PC-3 (cell line): ENCODE data around the gene KCNT1. TPM values are rescaled to one million over a fixed set of nuclear protein-coding genes. Genes with fewer than 3 reads are reported as not detected.

Source experiments
- ATAC-seq: fragments of 200-7000 bp; cut with Tn5 transposase; 2 replicates; pipeline ENCODE4 v1.9.1; 2020; ENCODE audit warnings: mild to moderate bottlenecking, moderate library complexity
- BruUV-seq: library from RNA; stranded (reverse); fragments of 400-500 nt; replicated peaks from 2 replicates; lab custom pipeline; 2021; lab: Mats Ljungman, UMichigan
- CTCF ChIA-PET: fragments of 300-600 bp; sonication (Branson Sonifier 250); formaldehyde crosslinking; loops from one replicate; lab custom pipeline; 2022; ENCODE audit warnings: antibody characterized with exemption; lab: Charles Lee
- POLR2A ChIA-PET: fragments of 300-600 bp; sonication (Branson Sonifier 250); formaldehyde crosslinking; loops from one replicate; lab custom pipeline; 2022; ENCODE audit warnings: antibody characterized with exemption; ENCODE audit not compliant: unreplicated experiment; lab: Charles Lee
- DNase-seq: peaks from one replicate; pipeline ENCODE4 v3.0.0-alpha.2; 2015
- H2AFZ ChIP-seq: fragments of 300-600 bp; sonication (generic); 2 replicates; pipeline ENCODE4 v1.6.0; 2016; ENCODE audit warnings: antibody characterized with exemption, low read length
- H3F3A ChIP-seq: fragments of 300-600 bp; sonication (generic); one replicate; pipeline ENCODE4 v1.6.0; 2017; ENCODE audit warnings: antibody characterized with exemption, low read length, control low read depth, mild to moderate bottlenecking; ENCODE audit not compliant: unreplicated experiment
- H3K27ac ChIP-seq: fragments of 300-600 bp; sonication (generic); 2 replicates; pipeline ENCODE4 v1.5.1; 2016; ENCODE audit warnings: mild to moderate bottlenecking, low read length
- H3K27me3 ChIP-seq: fragments of 300-600 bp; sonication (generic); 2 replicates; pipeline ENCODE4 v1.6.1; 2016; ENCODE audit warnings: low read length, mixed read lengths
- H3K36me3 ChIP-seq: fragments of 300-600 bp; sonication (generic); 2 replicates; pipeline ENCODE4 v1.6.1; 2016; ENCODE audit warnings: low read depth, mixed run types, low read length, mixed read lengths
- H3K4me1 ChIP-seq: fragments of 300-600 bp; sonication (generic); 2 replicates; pipeline ENCODE4 v1.5.1; 2016; ENCODE audit warnings: low read length; ENCODE audit not compliant: insufficient read depth
- H3K4me2 ChIP-seq: fragments of 300-600 bp; sonication (generic); 2 replicates; pipeline ENCODE4 v1.6.0; 2016; ENCODE audit warnings: low read length
- H3K4me3 ChIP-seq: fragments of 300-600 bp; sonication (generic); 2 replicates; pipeline ENCODE4 v1.5.1; 2016; ENCODE audit warnings: mild to moderate bottlenecking, low read length, mixed read lengths
- H3K79me2 ChIP-seq: fragments of 300-600 bp; sonication (generic); 2 replicates; pipeline ENCODE4 v1.6.1; 2017; ENCODE audit warnings: low read length, mixed read lengths
- H3K9ac ChIP-seq: fragments of 300-600 bp; sonication (generic); 2 replicates; pipeline ENCODE4 v1.6.0; 2016; ENCODE audit warnings: mild to moderate bottlenecking, low read length
- H3K9me2 ChIP-seq: fragments of 300-600 bp; sonication (generic); replicated peaks from 2 replicates; pipeline ENCODE4 v1.6.1; 2016; ENCODE audit warnings: mixed run types, low read length, mixed read lengths
- H3K9me3 ChIP-seq: fragments of 300-600 bp; sonication (generic); 2 replicates; pipeline ENCODE4 v1.6.1; 2016; ENCODE audit warnings: low read length, mixed read lengths
- H4K20me1 ChIP-seq: fragments of 300-600 bp; sonication (generic); 2 replicates; pipeline ENCODE4 v1.6.1; 2016; ENCODE audit warnings: low read length, mixed read lengths
- EZH2 ChIP-seq: fragments of 300-600 bp; sonication (generic); IDR thresholded peaks from one replicate; pipeline ENCODE4 v1.6.1; 2017; ENCODE audit warnings: antibody characterized with exemption, mild to moderate bottlenecking, low read length; ENCODE audit not compliant: unreplicated experiment
- EZH2phosphoT487 ChIP-seq: fragments of 300-600 bp; sonication (generic); IDR thresholded peaks from 2 replicates; pipeline ENCODE4 v1.6.1; 2018; ENCODE audit warnings: mild to moderate bottlenecking, antibody characterized with exemption, low read length, borderline replicate concordance
- intact Hi-C: fragments of 100-400 bp; cut with micrococcal nuclease; formaldehyde crosslinking; loops from 2 replicates; pipeline ENCODE4 v1.9.0; 2023
- total RNA-seq: library from RNA; depleted of rRNA; stranded (reverse); fragments of >200 nt; gene quantifications from 2 replicates; pipeline ENCODE4 v1.2.3, GENCODE V29; 2014
- TF ChIP-seq, protein P1 (sequence below): fragments of 300-600 bp; sonication (generic); conservative IDR thresholded peaks from 2 replicates; pipeline ENCODE4 v1.5.1; 2017; ENCODE audit warnings: antibody characterized with exemption, low read depth, mild to moderate bottlenecking, low read length

KCNT1 gene
- total RNA-seq, 1 experiment from 2014 or later, result not detected

DNA sequence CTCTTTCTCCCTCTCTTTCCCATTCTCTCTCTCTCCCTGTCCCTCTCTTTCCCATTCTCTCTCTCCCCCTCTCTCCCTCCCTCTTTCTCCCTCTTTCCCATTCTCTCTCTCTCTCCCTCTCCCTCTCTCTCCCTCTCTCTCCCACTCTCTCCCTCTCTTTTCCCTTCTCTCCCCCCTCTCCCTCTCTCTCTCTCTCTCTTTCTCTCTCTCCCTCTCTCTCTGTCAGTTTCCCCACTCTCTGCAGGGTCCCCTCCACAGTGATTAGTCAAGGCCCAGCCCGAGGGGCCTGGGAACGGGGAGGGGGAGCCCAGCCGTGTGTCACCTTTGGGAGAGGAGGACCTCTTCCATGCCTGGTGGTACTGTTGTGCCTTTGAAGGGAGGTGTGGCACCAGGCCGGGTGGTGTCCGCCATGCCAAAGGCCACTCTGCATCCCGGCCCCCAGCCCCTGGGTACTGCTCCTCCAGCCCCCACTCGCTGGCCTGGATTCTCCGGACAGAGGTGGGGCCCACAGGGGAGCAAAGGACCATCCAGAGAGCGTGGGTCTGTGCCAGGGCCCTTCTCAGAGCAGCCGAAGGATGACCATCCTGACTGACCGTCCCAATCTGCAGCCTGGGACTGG, 25.4 kb downstream of the KCNT1 start:
- Histone ChIP-seq H3K9me3 (no peaks in the 10 kb centered on the region), H3K27me3 (no peaks in the 10 kb centered on the region), H3K4me1 (peaks cover 13% of the 10 kb centered on the region), H3F3A (no peaks in the 10 kb centered on the region), H4K20me1 (no peaks in the 10 kb centered on the region), H3K4me2 (no peak overlapping the region), H3K9me2 (no peaks in the 10 kb centered on the region), H3K9ac (no peak overlapping the region), H3K36me3 (no peaks in the 10 kb centered on the region), H2AFZ (no peak overlapping the region), H3K27ac (no peak overlapping the region), H3K79me2 (no peaks in the 10 kb centered on the region), H3K4me3 (no peak overlapping the region)
- TF ChIP-seq EZH2phosphoT487, result no peak
- TF ChIP-seq EZH2, result no peak
- TF ChIP-seq, protein P1, sequence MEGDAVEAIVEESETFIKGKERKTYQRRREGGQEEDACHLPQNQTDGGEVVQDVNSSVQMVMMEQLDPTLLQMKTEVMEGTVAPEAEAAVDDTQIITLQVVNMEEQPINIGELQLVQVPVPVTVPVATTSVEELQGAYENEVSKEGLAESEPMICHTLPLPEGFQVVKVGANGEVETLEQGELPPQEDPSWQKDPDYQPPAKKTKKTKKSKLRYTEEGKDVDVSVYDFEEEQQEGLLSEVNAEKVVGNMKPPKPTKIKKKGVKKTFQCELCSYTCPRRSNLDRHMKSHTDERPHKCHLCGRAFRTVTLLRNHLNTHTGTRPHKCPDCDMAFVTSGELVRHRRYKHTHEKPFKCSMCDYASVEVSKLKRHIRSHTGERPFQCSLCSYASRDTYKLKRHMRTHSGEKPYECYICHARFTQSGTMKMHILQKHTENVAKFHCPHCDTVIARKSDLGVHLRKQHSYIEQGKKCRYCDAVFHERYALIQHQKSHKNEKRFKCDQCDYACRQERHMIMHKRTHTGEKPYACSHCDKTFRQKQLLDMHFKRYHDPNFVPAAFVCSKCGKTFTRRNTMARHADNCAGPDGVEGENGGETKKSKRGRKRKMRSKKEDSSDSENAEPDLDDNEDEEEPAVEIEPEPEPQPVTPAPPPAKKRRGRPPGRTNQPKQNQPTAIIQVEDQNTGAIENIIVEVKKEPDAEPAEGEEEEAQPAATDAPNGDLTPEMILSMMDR, result no peak
- BruUV-seq, result no TSS peak
- intact Hi-C loops, result no loop called here
- CTCF ChIA-PET, result no interaction called here
- no peak for ATAC-seq
- POLR2A ChIA-PET, result no interaction called here
- DNase-seq, result no peak

DNA sequence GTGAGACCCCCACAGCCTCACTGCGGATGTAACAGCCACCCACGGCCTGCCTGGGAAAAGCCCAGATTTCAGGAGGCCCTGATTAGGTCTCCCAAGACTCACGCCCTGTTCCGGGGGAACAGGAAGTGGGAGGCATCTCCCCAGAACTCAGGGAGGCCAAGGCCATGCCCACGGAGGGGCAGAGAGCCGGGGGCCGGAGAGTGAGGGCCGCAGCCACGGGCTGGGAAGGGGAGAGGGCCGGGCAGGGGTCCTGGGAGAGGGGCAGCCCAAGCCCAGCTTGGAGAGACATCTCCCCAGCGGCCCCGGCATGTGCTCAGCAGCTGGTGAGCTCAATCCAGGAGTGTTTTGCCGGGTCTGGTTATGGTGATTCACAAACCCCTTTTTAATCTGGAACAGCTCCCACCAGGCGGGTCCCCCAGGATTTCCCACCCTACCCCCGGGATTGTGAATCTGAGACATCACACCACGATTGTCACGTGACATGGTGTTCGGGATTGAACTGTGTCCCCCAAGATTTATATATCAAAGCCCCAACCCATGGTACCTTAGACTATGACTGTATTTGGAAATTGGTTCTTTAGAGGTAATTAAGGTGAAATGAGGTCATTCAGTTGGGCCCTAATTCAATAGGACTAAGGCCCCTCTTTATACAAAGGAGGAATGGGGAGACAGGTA, 26.6 kb downstream of the KCNT1 start:
- H3K4me2 ChIP-seq, result no peak overlapping the region
- no peaks in the 10 kb centered on the region for H3K79me2 ChIP-seq
- H3K4me3 ChIP-seq, result no peak overlapping the region
- no peaks in the 10 kb centered on the region for H3K27me3 ChIP-seq
- ATAC-seq, result no peak
- no TSS peak for BruUV-seq
- DNase-seq, result no peak
- H2AFZ ChIP-seq, result no peak overlapping the region
- H3F3A ChIP-seq, result no peaks in the 10 kb centered on the region
- no peaks in the 10 kb centered on the region for H3K36me3 ChIP-seq
- ChIA-PET POLR2A (no interaction called here), CTCF (no interaction called here)
- TF ChIP-seq EZH2phosphoT487 (no peak), EZH2 (no peak)
- TF ChIP-seq, protein P1, result no peak
- peaks cover 13% of the 10 kb centered on the region for H3K4me1 ChIP-seq
- no peaks in the 10 kb centered on the region for H4K20me1 ChIP-seq
- H3K9me2 ChIP-seq, result no peaks in the 10 kb centered on the region
- no peak overlapping the region for H3K27ac ChIP-seq
- no peak overlapping the region for H3K9ac ChIP-seq
- no peaks in the 10 kb centered on the region for H3K9me3 ChIP-seq
- intact Hi-C loops, result no loop called here

DNA sequence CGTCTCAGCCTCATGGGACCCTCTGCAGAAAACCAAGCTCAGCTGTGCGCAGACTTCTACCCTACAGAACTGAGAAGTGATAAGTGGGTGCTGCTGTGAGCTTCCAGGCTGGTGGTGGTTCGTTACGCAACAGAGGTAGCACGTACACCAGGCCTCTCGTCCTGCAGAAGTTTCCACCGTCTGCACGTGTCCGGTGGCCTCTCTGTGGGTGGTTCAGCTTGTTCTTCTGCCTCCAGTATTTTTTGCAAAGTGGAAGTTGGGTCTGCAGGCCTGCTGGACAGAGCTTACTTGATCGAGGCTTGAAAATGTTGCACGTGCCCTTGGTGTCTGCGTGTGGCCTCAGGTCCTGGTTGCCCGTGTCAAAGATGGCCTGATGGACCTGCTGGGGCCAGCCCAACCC, 27.5 kb downstream of the KCNT1 start:
- ChIA-PET CTCF (no interaction called here), POLR2A (no interaction called here)
- no peak overlapping the region for H3K9ac ChIP-seq
- DNase-seq, result no peak
- H3K9me3 ChIP-seq, result no peaks in the 10 kb centered on the region
- no peaks in the 10 kb centered on the region for H3K27me3 ChIP-seq
- no peak overlapping the region for H3K4me3 ChIP-seq
- TF ChIP-seq, protein P1, result no peak
- TF ChIP-seq EZH2, result no peak
- no peak for TF ChIP-seq EZH2phosphoT487
- no peaks in the 10 kb centered on the region for H3K79me2 ChIP-seq
- H2AFZ ChIP-seq, result no peak overlapping the region
- intact Hi-C loops, result no loop called here
- H3K4me1 ChIP-seq, result peaks cover 7% of the 10 kb centered on the region
- no peaks in the 10 kb centered on the region for H3K36me3 ChIP-seq
- H4K20me1 ChIP-seq, result no peaks in the 10 kb centered on the region
- no peak overlapping the region for H3K27ac ChIP-seq
- ATAC-seq, result no peak
- H3K9me2 ChIP-seq, result no peaks in the 10 kb centered on the region
- no peaks in the 10 kb centered on the region for H3F3A ChIP-seq
- H3K4me2 ChIP-seq, result no peak overlapping the region
- no TSS peak for BruUV-seq
